ENCODE results near the gene SDE2.

The SDE2 gene

DNA sequence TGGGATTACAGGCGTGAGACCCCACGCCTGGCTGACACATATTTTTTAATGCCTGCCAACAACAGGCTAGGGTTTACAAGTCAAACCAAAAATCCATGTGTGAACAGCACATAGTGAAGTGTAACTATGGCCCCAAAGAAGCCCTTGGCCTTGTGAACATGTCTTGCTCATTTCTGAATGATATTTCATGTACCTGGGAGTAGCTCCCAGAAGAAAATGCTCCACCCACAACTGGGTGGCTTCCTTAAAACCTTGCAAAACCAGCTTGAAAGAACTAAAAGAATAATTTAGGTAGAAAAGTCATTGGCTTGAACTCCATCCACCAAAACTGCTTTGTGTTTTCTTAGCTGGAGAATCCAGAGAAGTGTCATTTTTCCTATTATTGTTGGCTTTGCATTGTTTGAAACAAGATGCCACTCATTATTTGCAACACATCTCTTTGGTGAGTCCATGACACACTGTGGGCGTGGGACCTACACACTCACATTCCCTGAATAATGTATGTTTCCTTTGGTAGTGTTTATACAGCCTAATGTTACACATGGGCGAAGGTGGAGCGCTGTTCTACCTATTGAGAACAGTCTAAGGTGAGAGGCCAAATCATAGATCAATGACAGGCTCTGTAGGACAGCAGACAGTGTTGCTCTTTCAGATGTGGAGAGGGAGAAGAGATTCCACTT, 28.5 kb upstream of the SDE2 start:
- TF ChIP-seq, protein P1, sequence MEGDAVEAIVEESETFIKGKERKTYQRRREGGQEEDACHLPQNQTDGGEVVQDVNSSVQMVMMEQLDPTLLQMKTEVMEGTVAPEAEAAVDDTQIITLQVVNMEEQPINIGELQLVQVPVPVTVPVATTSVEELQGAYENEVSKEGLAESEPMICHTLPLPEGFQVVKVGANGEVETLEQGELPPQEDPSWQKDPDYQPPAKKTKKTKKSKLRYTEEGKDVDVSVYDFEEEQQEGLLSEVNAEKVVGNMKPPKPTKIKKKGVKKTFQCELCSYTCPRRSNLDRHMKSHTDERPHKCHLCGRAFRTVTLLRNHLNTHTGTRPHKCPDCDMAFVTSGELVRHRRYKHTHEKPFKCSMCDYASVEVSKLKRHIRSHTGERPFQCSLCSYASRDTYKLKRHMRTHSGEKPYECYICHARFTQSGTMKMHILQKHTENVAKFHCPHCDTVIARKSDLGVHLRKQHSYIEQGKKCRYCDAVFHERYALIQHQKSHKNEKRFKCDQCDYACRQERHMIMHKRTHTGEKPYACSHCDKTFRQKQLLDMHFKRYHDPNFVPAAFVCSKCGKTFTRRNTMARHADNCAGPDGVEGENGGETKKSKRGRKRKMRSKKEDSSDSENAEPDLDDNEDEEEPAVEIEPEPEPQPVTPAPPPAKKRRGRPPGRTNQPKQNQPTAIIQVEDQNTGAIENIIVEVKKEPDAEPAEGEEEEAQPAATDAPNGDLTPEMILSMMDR (IDR thresholded peaks at IDR 0.05; ENCODE audit: low read depth, low read length, missing control alignments) = no peak
- H3K4me3 ChIP-seq (ENCODE audit: low read depth, low read length) = no peak overlapping the region
- no peak for DNase-seq (ENCODE audit: low read depth)

DNA sequence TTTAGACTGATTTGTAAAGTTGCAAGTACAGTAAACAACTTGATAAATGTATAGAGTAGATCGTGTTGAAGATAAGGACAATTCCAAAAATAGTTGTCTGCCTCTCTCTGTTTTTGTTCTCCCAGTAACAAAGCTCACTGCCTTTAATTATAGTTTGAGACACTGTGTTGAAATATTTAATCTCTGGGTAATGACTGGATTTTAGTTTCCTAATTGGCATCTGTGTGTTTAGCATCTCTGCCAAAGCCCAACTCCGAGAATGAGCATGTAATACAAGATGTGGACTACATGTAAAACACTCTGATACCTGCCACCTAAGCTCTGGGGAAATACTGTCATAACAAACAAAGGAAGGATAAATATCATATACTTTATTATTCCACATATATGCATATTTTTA, 27.7 kb upstream of the SDE2 start:
- no peak for DNase-seq (ENCODE audit: low read depth)
- no peak overlapping the region for H3K4me3 ChIP-seq (ENCODE audit: low read depth, low read length)
- TF ChIP-seq, protein P1 (IDR thresholded peaks at IDR 0.05; ENCODE audit: low read depth, low read length, missing control alignments) = no peak

DNA sequence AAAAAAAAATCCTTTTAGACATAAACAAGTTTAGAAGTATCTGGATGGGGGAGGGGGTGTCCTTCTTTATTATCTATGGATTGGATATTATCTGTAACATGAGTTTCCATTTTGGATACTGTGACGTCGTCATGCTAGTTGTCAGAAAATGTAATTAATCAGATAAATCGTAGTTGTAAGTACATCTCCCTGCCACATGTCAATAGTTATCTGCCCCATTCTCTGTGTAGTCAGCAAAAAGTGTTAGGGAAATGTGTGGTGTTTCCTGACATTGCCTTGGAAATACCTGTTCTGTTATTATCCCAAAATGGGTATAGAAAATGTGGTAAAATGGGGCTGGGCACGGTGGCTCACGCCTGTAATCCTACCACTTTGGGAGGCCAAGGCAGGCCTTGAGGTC, 24.6 kb upstream of the SDE2 start:
- H3K4me3 ChIP-seq (ENCODE audit: low read depth, low read length) = no peak overlapping the region
- no peak for DNase-seq (ENCODE audit: low read depth)
- TF ChIP-seq, protein P1 (IDR thresholded peaks at IDR 0.05; ENCODE audit: low read depth, low read length, missing control alignments) = no peak

DNA sequence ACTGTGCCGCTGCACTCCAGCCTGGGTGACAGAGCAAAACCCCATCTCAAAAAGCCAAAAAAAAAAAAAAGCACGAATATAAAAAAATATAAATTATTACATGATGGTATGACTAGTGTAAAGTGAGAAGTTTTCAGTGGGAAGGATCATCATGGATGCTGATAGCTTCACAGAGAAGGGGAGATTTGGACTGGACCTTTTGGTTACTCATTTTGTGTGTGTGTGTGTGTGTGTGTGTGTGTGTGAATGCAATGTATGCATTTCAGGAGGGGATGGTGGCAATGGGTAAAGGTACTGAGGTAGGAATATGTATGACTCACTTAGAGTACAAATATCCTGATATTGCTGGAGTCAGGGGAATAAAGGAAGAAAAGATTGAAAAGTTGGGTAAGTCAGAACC, 22.7 kb upstream of the SDE2 start:
- no peak for DNase-seq (ENCODE audit: low read depth)
- TF ChIP-seq, protein P1 (IDR thresholded peaks at IDR 0.05; ENCODE audit: low read depth, low read length, missing control alignments) = no peak
- H3K4me3 ChIP-seq (ENCODE audit: low read depth, low read length) = no peak overlapping the region

DNA sequence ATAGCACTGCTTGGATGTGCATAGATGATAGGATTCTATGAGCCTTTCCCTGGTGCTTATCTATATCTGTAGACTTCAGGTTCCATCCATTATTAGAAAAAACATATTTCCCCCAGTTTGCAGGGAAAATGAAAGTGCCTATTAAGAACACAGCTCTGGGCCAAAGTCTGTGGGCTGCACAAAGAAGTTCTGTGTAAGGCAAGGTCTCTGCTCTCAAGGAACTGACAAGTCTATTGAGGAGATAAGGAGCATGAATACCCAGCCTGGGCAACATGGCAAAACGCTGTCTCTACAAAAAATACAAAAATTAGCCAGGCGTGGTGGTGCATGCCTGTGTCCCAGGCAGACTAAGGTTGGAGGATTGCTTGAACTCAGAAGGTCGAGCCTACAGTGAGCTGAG, 22.3 kb upstream of the SDE2 start:
- no peak for DNase-seq (ENCODE audit: low read depth)
- TF ChIP-seq, protein P1 (IDR thresholded peaks at IDR 0.05; ENCODE audit: low read depth, low read length, missing control alignments) = no peak

DNA sequence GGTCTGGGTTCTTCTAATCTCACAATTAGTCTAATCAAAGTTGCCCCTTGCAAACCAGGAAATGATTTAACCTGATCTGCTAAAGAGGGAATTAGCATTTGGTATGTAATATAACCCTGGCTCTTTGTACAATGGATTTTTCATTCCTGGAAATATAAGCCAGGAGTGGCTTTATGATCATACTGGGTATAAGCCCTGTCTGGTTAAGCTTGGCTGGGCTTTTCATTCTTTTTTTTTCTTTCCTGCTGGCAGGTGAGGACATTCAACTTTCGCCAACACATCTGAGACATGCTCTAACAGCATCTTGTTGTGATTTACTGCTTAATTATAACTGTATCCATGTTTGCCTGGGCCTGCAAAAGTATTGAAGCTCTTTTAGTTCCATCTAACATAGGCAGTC, 20.4 kb upstream of the SDE2 start:
- DNase-seq (ENCODE audit: low read depth) = no peak
- H3K4me3 ChIP-seq (ENCODE audit: low read depth, low read length) = no peak overlapping the region
- TF ChIP-seq, protein P1 (IDR thresholded peaks at IDR 0.05; ENCODE audit: low read depth, low read length, missing control alignments) = no peak

More for the DNA sequence above, 22.3 kb upstream of the SDE2 start:
- no peak overlapping the region for H3K4me3 ChIP-seq (ENCODE audit: low read depth, low read length)

DNA sequence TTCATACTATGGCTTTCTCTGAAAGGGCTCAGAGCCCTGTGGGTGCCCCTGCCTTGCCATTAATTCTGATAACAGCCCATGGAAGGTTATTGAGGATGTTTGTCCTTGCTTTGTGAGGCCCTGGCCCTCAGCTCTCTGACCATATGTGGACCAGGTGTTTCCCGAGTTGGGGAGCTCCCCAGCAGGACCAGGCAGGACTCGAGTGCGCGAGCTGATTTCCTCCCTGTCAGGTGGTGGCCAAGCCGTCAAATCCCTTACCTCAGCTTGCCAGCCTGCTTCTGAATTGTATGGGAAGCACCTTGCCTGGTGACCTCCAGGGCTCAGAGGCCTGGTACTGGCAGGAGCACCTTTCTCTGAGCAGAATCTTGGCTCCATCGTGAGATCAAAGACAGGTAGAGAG, 17.9 kb upstream of the SDE2 start:
- no peak for DNase-seq (ENCODE audit: low read depth)
- no peak overlapping the region for H3K4me3 ChIP-seq (ENCODE audit: low read depth, low read length)
- TF ChIP-seq, protein P1 (IDR thresholded peaks at IDR 0.05; ENCODE audit: low read depth, low read length, missing control alignments) = no peak
